Forelimb muscle (tissue), 1 donor: Measurements from ENCODE around the gene ZBTB39. TPM values are rescaled to one million over a fixed set of nuclear protein-coding genes. Genes with fewer than 3 reads are reported as not detected.
"Not testable (repeated sequence)": the region's sequence is repeated elsewhere in the genome, so short reads cannot be mapped to it uniquely, and the experiment has no call there.

ENCODE experiments used
- DNase-seq: peaks from one replicate; pipeline ENCODE4 v3.0.0-alpha.2; 2013; ENCODE audit warnings: low read depth
- polyA plus RNA-seq: library from polyadenylated mRNA; unstranded; fragments of 120-200 nt; gene quantifications from one replicate; pipeline ENCODE4 v1.2.1, GENCODE V29; 2013; ENCODE audit not compliant: insufficient read length

ZBTB39 gene
- polyA plus RNA-seq, 1 donor, result 4.8 TPM

DNA sequence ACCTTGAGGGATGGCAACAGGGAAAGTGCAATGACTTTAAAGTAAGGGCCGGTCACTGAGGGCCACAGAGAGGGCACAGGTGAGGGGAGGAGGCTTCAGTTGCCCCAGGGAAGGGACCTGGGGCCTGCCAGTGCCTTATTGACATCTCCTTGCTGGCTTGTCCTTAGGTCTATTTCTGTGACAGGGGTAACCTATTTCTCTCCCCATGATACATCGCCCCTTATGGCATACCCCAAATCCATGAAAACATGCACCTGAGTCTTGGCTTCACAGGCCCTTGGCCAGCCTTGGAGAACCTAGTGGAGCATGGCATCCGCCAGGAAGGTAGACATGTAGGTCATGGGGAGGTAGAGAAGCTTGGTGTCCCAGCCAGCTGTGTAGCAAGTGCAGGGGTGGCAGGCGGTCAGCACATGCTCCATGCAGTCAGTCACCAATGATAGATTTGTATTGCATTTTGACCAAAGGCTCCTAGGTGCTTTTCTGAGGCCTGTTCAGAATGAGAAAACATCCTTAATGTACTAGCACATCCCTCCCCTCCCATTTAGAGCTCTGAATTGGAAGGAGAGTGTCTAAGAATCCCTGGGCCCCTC is 25.3 kb downstream of the ZBTB39 start:
- no peak for DNase-seq

DNA sequence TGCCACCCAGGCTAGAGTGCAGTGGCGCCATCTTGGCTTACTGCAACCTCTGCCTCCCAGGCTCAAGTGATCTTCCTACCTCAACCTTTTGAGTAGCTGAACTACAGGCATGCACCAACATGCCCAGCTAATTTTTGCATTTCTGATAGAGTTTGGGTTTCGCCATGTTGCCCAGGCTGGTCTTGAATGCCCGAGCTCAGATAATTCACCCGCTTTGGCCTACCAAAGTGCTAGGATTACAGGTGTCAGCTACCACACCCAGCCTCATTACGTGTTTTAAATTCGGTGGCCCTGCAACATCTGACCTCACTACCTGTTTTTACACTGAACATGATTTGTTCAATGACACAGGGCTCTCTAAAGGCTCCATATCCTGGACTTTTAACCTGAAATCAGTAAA is 26.1 kb downstream of the ZBTB39 start:
- no peak for DNase-seq

DNA sequence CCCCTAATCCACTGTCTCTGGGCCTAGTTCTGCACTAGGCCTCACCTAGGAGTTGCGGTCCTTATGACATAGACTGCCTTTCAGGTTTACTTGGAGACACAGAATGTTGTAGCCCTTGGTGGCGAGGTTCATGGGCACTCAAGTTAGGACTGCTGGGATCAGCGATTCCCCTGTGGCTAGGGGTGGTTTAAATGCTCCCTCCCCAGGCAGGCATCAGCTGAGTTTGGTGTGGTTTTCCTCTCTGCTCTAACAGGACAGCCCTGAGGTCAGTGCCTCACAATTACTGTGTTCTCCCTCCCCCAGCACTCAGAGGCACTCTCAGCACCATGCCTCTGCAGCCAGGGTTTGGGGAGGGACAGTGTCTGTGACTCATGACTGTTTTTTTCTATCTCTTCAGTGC is 26.7 kb downstream of the ZBTB39 start:
- no peak for DNase-seq

DNA sequence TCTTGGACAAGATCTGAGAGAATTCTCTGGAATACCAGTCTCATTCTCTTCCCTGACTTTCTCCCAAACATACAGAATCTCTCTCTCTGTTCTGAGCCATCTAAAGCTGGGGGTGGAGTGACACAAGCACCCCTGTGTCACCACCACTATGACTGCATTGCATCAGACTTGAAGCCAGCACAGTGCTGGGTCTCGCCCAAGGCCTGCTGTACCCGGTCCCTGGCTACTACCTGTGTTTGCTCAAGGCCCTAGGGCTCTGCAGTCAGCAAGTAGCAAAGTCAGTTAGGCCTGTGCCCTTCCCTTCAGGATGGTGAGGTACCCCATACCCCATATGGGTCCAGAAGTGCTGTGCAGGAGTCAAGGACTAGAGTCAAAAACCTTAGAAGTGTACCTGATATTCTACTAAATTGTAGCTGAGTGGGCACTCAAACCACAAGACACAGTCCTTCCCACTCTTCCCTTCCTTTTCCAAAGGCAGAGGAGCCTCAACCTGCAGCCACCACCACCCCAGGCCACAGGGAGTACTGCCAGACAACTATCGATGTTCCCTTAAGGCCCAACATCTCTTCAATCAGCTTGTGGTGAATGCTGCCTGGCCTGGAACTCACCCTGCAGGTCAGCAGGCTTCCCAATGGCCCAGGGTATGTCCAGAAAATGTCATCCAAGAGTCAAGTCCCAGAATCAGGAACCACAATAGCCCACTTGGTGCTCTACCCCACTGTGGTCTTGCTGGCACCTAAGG is 27.8 kb downstream of the ZBTB39 start:
- no peak for DNase-seq

DNA sequence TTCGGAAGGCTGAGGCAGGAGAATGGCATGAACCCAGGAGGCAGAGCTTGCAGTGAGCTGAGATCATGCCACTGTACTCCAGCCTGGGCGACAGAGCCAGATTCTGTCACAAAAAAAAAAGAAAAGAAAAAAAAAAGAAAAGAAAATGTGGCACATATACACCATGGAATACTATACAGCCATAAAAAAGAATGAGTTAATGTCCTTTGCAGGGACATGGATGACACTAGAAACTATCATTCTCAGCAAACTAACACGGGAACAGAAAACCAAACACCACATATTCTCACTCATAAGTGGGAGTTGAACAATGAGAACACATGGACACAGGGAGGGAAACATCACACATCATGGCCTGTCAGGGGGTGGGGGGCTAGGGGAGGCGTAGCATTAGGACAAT is 29.0 kb downstream of the ZBTB39 start:
- not testable (repeated sequence) for DNase-seq

DNA sequence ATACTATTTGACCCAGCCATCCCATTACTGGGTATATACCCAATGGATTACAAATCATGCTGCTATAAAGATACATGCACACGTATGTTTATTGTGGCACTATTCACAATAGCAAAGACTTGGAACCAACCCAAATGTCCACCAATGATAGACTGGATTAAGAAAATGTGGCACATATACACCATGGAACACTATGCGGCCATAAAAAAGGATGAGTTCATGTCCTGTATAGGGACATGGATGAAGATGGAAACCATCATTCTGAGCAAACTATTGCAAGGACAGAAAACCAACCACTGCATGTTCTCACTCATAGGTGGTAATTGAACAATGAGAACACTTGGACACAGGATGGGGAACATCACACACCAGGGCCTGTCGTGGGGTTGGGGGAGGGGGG is 32.1 kb downstream of the ZBTB39 start:
- DNase-seq, result not testable (repeated sequence)

DNA sequence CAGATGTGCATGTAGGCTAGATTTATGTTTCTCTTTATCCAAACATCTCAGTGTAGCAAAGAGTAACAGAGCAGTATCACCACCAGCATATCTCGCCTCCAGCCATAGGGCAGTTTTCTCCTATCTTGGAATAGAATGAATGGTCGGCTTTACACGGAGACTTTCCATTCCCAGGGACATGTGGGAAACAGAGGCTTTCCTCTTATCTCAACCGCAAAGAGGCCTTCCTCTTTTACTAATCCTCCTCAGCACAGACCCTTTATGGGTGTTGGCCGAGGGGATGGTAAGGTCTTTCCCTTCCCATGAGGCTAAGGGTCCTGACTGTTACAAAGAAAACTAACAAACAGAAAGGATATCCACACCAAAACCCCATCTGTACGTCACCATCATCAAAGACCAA is 37.4 kb downstream of the ZBTB39 start:
- DNase-seq, result not testable (repeated sequence)

DNA sequence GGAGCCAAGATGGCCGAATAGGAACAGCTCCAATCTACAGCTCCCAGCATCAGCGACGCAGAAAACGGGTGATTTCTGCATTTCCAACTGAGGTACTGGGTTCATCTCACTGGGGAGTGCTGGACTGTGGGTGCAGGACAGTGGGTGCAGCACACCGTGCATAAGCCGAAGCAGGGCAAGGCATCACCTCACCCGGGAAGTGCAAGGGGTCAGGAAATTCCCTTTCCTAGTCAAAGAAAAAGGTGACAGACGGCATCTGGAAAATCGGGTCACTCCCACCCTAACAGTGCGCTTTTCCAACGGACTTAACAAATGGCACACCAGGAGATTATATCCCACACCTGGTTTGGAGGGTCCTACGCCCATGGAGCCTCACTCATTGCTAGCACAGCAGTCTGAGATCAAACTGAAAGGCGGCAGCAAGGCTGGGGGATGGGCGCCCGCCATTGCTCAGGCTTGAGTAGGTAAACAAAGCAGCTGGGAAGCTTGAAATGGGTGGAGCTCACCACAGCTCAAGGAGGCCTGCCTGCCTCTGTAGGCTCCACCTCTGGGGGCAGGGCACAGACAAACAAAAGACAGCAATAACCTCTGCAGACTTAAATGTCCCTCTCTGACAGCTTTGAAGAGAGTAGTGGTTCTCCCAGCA is 40.2 kb downstream of the ZBTB39 start:
- not testable (repeated sequence) for DNase-seq

DNA sequence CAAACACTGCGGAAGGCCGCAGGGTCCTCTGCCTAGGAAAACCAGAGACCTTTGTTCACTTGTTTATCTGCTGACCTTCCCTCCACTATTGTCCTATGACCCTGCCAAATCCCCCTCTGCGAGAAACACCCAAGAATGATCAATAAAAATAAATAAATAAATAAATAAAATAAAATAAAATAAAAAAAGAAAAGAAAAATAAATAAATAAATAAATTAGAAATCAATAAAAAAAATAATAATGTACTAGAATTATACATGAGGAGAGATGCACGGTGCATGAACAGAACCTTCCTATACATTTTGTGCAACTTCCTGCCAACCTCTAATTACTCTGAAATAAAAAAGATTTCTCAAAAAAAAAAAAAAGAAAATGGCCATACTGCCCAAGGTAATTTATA is 41.2 kb downstream of the ZBTB39 start:
- DNase-seq, result not testable (repeated sequence)

DNA sequence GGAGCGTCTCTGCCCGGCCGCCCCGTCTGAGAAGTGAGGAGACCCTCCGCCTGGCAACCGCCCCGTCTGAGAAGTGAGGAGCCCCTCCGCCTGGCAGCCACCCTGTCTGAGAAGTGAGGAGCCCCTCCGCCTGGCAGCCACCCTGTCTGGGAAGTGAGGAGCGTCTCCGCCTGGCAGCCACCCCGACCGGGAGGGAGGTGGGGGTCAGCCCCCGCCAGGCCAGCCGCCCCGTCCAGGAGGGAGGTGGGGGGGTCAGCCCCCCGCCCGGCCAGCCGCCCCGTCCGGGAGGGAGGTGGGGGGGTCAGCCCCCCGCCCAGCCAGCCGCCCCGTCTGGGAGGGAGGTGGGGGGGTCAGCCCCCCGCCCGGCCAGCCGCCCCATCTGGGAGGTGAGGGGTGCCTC is 42.8 kb downstream of the ZBTB39 start:
- DNase-seq, result not testable (repeated sequence)

DNA sequence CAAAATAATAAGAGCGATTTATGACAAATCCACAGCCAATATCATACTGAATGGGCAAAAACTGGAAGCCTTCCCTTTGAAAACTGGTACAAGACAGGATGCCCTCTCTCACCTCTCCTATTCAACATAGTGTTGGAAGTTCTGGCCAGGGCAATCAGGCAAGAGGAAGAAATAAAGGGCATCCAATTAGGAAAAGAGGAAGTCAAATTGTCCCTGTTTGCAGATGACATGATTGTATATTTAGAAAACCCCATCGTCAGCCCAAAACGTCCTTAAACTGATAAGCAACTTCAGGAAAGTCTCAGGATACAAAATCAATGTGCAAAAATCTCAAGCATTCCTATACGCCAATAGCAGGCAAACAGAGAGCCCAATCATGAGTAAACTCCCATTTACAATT is 44.1 kb downstream of the ZBTB39 start:
- not testable (repeated sequence) for DNase-seq

DNA sequence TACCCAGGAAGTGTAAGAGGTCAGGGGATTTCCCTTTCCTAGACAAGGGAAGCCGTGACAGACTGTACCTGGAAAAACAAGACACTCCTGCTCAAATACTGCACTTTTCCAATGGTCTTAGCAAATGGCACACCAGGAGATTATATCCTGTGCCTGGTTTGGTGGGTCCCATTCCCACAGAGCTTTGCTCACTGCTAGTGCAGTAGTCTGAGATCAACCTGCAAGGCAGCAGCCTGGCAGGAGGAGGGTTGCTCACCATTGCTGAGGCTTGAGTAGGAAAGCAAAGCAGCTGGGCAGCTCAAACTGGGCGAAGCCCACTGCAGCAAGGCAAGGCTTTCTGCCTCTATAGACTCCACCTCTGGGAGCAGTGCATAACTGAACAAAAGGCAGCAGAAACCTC is 47.9 kb downstream of the ZBTB39 start:
- no peak for DNase-seq

DNA sequence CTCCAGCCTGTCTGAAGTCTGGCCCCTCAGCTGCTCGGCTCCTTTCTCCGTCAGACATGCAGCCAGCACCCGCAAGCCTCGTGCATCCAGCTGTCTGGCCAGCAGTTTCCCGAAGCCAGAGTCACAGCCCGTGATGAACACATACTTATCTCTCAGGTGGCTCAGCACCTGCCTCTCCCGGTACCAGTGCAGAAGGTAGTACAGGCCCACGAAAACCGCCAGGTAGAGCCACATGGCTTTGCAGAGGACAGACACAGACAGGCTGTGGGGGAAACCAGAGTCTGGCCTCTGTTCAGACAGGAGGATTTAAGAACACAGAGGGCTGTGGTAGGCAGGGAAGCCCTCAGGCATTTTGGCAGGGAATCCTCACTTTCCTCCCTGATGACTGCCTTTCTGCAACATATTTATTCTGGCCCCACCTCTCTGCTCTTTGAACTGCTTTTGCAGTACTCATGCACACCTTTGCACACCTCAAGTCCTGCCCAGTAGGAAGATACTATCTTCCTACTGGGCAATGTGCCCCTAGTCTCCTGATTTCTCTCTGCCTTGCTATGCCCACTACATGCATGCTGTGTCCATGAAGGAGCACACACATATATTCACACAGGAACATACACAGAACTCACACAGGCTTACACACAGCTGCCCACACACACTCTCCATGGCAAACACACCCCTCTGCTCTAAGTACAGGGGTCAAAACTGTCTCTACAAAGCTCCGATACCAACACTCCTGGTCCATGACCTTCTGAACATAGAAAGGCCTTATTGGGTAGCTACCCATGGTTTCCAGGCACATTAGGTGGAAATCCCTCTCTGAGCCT is 48.9 kb downstream of the ZBTB39 start, which contains the start of gene RDH16:
Gene RDH16 (minus strand): TSS at position 380 of the 824 bp plus-strand sequence. CDS start 146 bp downstream, at position 234.
- no peak for DNase-seq

DNA sequence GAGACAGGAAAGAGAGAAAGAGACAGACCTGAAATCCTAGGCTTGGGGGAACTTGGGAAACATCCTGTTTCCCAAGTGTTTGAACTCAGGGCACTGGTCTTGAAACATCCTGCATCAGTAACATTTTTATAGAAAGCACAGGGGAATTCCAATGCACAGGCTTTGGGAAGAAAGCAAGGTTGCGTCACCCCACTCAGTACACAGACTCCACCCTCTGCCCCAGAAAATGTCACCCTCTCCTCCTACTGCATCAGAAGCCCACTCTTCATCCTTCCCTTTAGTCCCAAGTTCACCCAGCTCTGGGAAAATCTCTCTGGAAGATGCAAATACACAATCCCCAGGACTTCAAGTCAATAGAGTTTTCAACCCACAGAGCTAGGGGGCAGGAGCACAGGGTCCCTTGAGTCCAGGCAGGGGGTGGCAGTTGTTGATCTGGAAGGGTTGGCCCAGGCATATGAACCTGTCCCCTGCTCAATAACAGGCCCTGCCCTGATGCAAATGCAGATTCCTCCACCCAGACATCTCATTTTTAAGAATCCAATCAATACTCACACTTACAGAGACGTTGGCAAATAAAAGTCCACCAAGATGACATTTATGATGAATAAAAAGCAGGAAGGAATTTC is 50.6 kb downstream of the ZBTB39 start:
- DNase-seq, result no peak

DNA sequence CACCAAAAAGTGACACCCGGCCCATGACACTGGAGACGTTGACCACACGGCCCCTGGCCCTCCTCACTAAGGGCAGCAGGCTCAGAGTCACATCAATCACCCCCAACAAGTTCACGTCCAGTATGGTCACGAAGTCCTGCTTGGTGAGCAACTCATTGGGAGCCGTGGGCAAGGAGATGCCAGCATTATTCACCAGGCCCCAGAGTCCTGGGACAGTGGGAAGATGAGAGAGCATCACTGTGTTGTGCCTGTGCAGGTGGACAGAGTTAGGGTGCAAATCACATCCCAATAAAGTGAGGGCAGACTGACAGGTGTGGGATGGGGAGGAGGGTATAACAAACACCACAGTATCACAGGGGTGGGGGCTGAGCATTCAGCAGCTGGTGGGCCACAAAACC is 51.4 kb downstream of the ZBTB39 start:
- DNase-seq, result no peak

DNA sequence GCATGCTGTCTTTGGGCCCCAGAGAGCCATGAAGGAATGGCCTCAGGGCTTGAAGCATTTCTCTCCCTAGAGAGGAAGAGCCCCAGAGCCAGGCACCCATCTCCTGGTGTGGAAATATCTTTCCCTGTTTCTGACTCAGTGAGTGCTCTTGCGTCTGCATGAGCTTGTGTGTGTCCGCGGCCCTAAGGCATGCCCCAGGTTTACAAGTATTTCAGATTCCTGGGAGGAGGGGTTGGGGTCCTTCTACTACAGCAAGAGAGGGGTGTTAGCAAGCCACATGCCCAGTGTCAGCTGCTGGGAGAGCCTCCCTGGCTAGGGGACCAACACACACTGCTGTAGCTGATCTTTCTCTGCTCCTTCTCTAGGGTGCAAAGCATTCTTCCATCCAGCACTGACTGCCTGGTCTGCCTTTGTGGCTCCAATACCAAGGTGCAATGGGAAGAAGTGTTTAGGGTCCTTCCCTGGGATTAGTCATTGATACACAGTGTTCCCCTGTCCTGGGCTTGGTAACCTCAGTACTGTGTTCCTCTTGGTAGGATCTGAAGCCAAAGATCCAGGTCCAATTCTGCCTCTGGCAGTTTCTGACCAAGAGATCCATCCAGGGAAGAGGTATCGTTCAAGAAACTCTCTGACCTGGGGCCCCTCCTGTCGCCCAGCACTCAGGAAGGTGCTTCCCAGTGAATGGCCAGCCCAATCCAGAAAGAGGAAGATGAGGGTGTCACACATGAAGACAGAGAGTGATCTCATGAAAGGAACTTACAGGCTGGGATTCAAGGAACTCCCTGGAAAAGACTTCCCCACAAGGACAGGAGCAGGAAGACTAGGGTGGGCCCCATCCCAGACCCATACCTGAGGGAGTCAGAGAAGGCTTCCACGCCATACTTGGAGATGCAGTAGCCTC is 52.0 kb downstream of the ZBTB39 start:
- DNase-seq, result no peak

DNA sequence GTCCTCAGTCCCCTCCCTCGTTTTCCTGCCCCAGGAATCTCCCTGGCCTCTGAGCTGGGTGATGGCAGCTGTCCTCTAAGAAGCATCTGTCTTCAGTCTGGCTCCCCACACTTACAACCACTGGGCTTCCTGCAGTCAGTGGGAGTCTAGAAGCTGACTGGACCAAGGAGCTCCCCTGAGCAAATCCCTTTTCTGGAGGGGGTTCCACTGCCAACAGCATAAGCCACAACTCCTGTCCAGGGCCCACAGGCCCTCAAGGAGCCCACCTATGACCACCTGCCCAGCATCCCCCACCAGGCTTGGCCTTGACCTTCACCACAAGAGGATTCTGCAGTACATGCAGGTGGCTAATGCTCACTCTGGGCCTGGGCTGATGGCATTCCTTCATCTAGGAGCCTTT is 53.0 kb downstream of the ZBTB39 start:
- DNase-seq, result no peak

DNA sequence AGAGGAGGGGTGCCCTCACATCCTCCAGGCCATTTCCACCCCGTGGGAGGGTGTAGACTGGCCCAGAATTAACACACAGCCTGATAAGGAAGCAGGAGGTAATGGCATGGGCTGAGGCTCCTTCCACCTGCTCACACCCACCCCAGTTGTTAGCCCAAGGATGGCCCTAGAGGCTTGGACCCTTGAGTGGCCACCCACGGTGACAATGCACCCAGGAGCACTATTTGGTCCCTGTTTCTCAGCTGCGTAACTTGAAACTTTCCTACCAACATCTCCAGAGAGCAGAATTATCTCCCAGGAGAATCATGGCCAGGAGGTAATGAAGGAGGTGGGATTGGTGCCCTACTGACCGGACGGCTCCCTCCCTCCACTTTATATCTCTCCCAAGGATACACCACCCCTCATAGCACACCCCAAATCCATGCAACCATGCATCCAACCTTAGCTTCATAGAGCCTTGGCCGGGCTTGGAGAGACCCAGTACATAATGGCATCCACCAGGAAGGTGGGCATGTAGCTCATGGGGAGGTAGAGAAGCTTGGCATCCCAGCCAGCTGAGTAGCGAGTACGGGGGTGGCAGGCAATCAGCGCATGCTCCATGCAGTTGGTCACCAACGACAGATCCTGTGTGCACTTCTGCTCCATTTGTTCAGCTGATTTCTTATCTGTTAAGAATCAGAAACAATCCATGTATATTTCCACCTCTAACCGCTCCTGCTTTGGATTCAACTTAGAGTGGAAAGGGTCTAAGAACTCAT is 54.6 kb downstream of the ZBTB39 start:
- DNase-seq, result no peak

DNA sequence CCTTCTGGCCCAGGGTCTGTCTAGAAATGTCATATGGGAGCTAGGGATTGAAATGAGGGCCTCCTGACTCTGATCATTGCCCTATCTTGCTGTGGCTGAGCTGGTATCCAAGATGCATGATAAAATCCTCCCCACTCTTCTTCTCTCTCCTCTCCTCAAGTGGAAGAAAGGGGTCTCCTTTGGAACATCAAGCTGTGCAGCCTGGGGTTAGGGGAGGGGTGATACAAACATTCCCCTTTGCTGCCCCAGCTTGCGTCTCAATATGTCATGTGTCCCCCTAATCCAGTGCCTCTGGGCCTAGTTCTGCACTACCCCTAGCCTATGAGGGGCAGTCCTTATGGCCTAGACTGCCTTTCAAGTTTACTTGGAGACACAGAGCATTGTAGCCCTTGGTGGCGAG is 57.5 kb downstream of the ZBTB39 start:
- DNase-seq, result no peak
